ENCODE measurements around the gene FAM168A.

Gene FAM168A

DNA sequence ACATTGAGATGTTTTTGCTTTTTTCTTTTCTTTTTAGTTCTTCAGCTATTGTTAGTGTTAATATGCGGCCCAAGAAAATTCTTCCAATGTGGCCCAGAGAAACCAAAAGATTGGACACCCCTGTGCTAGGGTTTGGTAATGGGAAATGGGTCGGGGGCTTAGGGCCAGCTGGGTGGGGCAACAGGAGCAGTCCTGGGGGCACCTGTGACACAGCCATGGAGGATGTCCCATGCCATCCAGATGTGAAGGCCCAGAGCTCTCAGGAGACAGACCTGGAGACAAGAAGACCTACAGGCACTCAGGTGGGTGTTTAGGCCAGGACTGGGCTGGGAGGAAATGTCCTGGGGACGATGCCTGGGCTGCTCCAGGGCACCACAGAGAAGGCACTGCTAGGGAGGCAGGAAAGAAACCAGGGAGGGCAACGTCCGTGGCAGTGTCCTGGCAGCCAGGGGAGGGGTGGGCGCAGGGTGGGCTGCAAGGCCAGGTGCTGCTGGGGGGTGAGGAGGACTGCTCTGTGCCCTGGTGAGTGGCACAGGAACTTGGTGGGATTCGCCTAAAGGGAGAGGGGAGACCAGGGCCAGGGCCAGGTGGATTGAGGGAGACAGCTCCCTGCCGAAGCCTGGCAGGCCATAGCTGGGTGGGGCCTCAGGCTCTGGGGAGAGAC, 200.3 kb downstream of the FAM168A start:
- no peak for DNase-seq

DNA sequence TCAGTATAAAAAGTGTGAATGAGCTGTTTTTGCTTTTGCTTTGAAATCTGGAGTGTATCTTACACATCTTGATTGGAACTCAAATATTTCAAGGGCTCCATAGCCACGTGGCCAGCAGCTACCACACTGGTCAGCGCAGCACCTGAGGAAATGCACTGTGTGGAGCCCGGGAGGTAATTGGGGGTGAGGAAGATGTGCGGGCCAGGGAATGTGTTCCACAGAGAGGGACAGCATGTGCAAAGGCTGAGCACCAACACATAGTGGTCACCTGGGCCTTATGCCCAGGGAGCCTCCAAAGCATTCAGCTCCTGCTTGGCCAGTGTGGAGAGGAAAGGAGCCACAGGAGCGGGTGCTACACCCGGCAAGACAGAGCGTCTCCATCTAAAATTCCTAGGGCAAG, 200.9 kb downstream of the FAM168A start:
- DNase-seq = no peak

GRCh38 chr11:73396251-73396930, 201.5 kb downstream of the FAM168A start:
- no peak for DNase-seq

DNA sequence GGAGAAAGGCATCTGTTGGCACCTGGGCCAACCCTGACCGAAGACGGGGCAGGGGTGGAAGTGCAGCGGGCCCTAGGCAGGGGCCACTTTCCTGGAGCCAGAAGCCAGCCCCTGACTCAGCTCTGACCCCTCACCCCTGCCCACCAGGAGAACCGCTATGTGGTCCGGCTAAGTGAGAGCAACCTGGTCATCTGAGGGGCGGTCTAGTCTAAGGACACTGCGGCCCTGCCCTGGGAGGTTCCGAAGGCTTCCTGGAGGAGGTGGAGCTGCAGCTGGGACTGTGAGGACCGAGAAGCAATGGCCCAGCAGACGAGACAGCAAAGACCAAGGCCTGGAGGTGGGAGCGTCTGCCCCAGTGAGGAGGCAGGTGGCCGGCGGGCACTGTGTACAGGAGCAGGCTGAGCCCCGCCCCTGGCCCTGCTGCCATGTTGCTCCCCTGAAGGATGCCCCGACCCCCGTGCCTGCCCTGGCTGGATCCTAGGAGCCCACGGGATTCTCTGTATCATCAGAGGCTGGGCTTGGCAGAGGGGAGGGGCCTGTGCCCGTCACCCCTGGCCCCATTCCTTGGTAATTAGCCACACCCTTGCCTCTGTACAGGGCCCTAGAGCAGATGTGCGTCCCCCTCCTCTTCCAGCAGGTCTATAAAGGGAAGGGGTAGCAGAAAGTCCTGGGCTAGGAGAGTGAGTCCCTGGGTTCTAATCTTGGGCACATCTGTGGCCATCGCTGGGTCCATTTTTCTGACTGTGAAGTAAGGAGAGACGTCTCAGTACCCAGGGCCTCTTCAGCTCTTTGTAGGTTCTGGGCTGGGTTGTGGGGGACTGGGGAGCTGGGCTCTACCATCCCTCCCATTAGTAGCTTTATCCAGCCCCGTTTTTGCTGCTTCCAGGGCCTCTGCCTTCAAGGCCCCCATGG, 202.4 kb downstream of the FAM168A start:
- no peak for DNase-seq

DNA sequence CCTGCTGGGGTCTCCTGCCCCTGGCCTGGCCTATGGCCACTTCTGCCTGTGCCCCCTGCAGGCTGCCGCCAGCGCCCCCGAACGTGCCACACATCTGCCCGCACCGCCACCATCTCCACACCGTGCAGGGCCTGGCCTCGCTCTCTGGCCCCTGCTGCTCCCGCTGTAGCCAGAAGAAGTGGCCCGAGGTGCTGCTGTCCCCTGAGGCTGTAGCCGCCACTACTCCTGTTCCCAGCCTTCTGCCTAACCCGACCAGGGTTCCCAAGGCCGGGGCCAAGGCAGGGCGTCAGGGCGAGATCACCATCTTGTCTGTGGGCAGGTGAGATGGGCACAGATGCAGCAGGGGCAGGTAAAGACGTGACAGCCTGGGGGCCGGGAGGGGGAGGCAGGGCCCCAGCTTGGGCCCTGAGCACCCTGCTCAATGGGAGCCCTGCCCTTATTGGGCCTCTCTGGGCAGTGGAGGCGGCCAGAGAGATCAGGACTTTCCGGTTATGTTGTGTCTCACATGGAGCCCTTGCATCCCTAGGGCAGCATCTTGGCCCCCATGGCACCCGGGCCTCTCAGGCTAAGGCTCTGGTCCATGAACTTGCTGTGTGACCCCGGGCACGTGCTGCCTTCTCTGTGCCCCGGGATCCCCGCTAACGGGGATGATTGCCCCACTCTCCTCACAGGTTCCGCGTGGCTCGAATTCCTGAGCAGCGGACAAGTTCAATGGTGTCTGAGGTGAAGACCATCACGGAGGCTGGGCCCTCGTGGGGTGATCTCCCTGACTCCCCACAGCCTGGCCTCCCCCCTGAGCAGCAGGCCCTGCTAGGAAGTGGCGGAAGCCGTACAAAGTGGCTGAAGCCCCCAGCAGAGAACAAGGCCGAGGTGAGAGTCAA, 203.3 kb downstream of the FAM168A start:
- DNase-seq = no peak

- DNase-seq = peak; percentile 63
These were observed 204.2 kb downstream of the FAM168A start for GRCh38 chr11:73393479-73394415.

GRCh38 chr11:73393011-73393380, 204.9 kb downstream of the FAM168A start:
- DNase-seq = no peak

GRCh38 chr11:73392108-73393010, 205.6 kb downstream of the FAM168A start:
- no peak for DNase-seq

DNA sequence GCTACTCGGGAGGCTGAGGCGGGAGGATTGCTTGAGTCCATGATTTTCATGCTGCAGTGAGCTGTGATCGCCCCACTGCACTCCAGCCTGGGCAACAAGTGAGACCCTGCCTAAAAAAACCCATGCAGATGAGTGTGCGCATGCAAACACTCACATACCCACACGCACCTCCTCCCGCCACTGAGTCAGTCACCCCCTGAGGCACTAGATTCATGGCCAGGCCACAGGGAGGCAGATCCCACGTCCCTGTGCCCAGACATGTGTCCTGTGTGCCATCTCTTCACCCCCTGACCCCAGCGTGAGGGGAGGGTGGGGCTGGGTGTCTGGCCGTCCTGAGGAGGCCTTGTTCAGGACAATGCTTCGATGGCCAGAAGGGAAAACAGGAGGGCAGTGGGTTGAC, 206.2 kb downstream of the FAM168A start:
- DNase-seq = no peak

- no peak for DNase-seq
These were observed 207.0 kb downstream of the FAM168A start for GRCh38 chr11:73390601-73391565.

GRCh38 chr11:73389916-73390315, 208.0 kb downstream of the FAM168A start:
- DNase-seq = no peak

- DNase-seq = peak; percentile 75
These were observed 208.8 kb downstream of the FAM168A start for GRCh38 chr11:73389134-73389525.

DNA sequence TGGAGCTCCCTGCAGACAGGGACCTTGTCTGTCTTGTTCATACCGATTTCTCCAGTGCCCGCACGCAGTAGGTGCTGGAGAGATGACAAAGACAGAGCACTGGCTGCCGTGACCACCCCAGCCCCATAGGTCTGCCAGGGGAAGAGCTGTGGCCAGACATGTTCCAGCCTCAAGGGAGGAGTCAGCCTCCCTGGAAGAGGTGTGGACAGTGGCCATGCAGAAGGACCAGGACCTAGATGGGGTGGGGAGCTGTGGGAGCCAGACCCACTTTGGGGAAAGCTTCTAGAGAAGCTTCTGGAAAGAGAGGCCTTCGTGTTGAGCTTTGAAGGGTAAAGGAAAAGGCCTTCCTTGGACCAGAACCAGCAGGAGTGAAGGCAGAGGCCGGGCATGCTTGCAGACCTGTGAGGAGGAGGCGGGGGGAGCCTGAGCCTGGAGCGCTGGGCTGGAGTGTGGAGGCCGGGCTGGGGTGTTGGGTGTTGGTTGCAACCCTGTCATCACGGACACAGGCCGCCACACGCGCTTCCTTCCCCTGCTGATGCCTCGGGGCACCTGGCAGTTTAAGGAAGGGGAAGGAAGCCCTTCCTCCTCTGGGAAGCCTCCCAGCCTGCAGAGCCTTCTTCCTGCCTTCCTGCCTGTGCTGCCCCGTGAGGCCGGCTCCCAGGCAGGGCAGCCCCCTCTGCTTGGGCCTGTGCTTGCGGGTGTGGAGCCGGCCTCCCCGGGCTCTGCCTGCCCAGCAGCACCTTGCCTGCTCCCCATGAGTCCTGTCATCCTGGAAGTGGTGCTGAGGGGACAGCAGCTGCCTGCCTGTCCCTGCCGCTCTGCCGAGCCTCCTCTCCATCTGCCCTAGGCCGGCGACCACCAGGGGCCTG, 209.4 kb downstream of the FAM168A start:
- DNase-seq = peak; percentile 37

DNA sequence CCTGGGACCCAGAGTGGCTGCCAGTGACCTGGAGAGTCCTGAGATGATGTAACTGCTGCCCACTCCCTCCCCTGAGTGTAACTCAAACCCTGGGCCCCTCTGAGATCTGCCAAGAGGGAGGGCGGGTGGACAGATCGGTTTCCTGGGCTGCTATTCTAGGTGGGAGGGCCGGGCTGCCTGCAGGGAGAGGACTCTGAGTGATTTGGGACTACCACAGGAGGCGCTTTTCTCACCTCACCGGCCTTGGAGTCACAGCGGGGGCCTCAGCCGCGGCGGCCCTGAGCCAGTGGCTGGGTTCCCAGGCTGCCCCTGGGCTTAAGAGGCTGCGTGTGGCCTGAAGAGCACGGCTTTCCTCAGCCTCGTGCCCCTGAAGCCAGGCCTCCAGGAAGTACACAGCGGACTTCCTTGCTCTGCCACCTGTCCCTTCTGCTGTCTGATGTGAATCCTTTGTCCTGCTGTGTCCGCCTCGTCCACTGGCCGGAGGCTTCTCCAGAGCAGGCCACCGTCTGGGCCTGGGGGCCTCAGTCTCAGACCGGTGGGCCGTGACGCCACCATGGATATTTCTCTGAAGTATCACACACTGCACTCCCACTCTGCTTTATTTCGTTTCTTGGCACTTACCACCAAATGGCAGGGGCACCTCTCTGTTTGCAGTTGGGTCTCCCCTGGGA, 210.2 kb downstream of the FAM168A start:
- no peak for DNase-seq

GRCh38 chr11:73386546-73386945, 211.4 kb downstream of the FAM168A start:
- no peak for DNase-seq

GRCh38 chr11:73386016-73386415, 211.9 kb downstream of the FAM168A start:
- DNase-seq = no peak

DNA sequence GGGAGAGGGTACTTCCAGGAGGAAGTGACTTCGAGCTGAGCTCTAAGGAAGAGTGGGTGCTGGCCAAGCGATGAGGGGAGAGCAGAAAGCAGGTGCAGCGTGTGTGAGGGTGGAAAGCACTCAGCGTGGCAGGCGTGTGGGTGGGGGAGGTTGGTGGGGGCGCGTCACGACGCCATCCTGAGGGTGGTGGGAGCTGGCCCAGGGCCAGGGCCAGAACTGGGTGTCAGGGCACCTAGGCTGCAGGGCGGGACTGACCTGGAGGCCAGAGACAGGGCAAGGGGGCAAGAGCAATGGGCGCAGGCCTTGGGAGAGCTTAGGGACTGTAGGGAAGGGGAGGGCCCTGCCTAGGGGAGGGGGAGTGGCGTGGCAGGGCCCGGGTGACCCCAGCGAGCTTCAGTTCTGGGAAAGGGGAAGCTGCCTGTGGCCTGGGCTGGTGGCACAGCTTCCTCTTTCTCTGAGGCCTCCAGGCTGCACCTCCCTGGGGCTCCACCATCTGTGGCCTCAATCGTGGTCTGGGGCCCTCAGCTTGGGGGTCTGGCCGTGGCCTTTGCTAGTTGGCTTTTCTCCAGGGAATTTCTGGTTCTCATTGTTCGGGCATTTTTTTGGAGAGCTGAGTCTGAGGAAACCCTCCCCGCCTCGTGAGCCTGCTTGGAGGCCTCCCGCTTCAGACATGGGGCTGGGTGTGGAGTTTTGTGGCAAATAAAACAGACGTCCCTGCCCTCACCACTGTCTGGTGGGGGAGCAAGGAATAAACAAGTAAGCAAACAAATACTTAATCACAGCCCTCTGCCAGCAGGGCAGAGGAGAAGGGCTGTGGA, 212.8 kb downstream of the FAM168A start:
- no peak for DNase-seq
